ENCODE results near the gene DDX17.
"Not testable (repeated sequence)": the region's sequence is repeated elsewhere in the genome, so short reads cannot be mapped to it uniquely, and the experiment has no call there.

Gene DDX17

DNA sequence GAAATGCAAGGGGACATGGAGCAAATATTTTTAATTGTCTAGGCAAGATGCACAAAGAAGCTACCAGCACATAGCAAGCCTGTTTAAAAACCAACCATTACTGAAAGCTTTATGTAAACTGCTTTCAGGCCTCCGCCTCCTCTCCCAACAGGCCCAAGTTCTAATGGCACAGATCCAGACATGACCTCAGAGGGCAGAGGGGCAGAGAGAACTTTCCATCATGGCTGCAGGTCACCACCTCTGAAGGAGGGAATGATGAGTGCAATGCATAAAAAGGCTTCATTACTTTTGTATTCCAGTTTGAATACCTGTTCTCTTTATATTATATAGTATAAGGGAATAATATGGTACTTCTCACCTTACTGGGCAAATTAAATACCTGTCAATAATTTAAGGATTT is 15.2 kb downstream of the DDX17 start:
- peak; percentile 60 for DNase-seq

DNA sequence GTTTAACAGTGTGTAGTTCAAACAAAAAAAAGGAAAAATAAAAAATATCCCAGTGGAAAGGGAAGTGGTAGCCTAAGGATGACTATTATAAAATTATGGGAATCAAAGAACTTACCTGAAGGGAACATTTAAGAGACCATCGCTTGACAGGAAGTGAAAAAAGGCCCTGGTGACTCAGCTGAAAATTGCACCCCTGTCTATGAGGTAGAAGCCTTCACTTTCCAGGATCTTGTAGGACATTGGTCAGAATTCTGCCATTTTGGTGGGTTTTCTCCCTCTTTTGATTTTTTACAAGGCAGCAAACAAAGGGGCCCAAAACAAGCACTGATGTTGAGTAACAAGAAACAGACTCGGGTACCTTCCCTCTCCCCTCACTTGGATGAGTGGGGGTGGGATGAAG is 15.6 kb downstream of the DDX17 start:
- DNase-seq, result no peak

DNA sequence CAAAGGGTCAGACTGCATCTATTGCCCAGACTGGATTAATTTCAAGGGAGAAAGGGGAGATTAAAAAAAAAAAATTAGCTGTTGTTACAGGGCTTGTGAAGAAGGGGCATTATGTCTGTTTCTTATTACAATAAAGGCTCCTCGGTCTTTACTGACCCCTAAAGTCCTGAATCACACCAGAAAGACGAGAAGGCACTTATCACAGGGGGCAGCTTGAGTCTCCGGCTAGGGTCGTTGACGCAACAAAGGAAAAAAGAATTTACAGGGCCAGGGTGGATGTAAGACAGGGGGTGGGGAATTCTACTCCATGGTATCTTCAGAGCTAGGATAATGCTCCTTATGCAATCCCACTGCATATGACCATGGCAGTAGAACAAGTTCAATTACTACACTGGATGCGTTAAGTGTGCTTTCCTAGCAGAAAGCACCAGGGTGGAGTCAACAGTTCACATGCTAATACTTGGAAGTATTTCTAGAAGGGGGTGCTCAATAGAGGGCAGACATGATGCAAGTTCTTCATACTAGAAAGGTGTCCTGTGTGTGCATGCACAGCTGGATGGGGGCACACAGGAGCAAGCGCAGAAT is 16.5 kb downstream of the DDX17 start:
- DNase-seq, result no peak

DNA sequence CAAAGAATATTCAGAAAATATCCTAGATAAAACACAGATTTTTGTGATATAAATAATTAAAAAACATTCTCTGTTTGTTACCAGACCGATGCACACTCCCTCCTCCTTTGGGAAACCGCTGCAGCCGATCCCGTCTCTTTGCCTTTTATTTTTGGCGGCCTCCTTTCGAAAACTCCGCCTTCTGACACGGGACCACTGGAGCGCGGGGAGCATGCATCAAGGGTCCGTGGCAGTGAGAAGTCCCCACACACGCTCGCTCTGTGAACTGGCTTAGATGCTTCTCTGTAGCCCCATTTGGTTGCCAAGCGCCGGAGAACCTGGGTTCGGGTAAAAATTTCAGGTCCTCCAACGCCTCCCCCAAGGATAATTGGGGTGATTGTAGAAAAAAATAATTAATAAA is 17.0 kb downstream of the DDX17 start:
- no peak for DNase-seq

DNA sequence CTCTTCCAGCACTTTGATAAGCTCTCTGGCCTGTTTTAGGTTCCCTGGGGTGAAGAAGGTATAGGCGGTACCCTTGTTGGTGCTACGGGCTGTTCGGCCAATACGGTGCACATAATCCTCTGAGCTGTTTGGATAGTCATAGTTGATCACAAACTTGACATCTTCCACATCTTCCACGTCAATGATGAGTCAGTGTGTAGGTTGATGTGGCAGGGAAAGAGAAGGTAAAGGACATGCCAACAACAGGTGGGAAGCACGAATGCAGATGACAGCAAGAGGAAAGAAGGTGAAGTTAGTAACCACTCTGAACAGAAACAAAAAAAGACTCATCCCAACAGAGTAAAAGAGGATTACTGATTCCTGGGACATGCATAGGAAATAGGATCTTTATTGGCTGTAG is 18.2 kb downstream of the DDX17 start:
- no peak for DNase-seq

DNA sequence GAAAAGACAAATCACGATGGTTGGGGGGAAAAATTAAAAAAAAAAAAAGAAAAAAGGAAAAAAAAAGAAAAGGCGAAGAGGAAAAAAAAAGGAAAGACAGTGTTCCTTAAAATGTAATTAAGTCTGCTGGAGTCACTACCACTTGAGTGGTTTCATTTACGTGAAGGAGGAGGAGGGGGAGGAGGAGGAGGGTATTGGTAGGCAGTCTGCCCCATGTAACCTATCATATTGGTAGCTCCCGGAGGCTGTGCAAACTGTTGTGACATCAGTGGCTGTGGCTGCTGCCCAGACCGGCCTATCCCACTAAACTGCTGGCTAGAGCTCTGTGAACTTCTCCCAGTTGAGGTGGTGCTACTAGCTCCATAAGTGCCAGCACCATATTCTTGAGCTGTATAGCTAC is 20.3 kb downstream of the DDX17 start:
- DNase-seq, result no peak

DNA sequence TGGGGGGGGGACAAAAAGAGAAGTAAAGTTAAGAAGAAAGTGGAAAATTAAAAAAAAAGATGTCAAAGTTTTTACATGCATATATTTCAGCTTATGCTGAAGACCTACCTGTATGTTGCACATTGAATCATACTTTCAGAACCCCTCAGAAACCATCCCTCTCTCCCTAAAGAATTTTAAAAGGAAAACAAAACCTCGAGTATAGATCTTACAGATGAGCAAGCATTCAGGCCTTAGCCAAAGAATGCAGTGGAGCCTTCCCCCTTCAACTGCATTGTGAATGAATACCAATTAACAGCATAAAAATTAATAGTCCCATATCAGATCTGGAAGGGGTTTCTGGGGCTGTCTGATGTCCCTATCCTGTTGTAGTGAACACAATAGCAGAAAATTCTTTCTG is 21.9 kb downstream of the DDX17 start:
- no peak for DNase-seq

DNA sequence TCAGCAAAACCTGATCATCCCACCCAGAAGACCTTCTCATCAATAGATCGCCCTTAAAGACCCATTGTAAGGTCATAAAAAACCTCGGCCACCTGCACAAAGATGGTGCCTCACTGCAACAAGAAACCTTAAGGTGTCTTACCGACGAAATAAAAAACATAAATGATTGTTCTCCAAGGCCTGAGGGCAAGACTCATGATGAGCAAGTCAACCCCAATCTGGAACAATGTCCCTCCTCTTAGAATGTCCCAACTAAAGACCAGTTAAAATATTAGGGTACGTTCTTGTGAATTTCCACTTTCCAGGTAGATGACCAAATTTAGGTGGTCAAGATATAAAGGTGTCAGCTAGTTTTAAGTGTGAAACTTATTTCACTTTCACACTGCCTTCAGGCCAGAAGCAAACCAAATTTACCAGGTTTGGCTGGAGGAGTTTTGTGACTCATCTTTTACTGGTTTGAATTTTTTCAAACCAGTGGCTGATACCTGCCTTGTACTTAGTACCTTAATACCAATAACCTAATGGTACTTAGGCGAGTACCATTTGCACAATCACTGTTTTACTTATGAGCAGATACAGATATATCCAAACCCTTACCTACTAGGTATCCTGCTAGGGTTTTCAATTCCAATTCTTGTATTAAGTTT is 23.3 kb downstream of the DDX17 start:
- no peak for DNase-seq

DNA sequence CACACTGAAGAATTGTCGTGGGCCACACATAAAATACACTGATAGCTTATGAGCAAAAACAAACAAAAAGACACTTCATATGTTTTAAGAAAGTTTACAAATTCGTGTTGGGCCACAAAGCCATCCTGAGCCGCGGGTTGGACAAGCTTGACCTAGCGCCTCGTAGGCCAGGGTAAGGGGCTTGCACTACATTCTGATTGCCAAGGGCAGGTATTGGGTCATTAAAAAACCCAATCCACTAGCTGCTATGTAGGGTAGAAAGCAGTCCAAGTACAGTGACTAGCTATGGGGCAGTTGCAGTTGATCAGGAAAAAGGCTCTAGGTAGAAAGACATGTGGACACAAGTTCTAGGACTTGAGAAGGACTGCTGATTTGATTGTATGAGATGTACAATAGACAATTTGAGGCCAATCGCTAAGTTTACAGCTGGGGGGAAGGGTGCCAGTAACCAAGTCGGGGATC is 24.2 kb downstream of the DDX17 start:
- no peak for DNase-seq

DNA sequence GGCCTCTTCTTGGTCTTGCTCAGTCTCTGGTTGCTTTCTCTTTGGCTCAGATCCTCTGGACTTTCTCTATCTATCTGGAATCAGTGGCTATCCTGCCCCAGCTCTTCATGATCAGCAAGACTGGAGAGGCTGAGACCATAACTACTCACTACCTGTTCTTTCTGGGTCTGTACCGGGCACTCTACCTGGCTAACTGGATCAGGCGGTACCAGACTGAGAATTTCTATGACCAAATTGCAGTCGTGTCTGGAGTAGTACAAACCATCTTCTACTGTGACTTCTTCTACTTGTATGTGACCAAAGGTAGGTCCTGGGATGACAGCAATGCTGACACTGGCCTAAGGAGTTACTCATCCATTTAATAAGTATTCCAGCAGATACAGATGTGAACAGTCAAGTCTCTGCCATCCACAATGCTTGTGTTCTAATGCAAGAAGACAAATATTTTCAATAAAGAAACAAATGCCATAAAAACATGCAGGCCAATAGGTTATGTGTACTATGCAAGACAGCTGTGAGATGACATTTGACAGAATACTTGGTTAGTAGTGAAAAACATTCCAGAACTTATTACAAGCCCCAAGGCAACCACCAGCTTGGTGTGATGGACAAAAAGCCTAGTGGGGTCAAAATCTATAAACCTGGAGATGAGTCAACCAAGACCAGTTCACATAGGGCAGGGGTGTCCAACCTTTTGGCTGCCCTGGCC is 24.8 kb downstream of the DDX17 start:
- peak; percentile 46 for DNase-seq

DNA sequence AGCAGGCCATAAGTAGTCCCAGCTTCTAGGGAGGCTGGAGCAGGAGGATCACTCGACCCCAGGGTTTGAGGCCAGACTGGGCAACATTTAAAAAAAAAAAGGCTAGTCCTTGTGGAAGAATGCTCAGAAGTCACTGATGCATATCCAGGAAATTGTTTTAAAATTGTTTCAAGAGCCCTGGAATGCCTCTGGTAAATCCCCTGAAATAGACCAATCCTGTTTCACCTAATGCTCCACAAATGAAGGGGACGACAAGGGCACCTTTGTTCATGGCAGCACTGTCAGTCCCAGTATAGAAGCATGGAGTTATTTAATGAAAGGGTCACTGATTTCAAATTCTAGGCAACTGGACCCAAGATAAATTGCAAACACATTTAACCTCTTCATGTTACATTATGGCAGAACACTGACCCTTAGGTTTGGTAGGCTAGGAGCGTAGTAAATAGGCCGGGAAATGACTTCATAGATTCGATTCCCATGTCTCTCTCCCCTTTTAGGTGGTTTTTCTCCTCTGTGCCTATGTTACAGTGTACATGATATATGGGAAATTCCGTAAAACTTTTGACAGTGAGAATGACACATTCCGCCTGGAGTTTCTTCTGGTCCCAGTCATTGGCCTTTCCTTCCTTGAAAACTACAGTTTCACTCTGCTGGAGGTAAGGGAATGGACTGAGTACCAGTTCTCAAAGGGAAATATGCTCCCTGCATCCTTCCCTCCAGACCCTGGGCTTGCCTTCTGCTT is 26.8 kb downstream of the DDX17 start:
- no peak for DNase-seq

DNA sequence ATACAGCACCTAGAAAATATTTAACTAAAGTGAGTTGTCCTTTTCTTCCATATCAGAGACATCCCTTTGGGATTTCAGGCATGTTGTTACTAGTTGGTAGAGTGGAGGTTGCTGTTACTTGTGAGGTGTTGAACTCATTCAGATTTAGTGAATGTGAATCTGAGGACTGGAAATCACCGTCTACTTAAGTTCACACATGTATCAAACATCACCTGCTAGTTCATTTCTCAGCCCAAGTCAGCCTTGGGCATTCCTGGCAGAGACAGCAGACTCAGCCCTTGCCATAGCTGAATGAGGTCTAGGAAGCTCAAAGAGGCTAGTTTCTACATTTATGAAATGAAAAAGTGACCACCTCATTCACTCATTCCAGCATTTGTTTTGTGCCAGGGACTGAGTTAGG is 28.5 kb downstream of the DDX17 start:
- DNase-seq, result no peak

DNA sequence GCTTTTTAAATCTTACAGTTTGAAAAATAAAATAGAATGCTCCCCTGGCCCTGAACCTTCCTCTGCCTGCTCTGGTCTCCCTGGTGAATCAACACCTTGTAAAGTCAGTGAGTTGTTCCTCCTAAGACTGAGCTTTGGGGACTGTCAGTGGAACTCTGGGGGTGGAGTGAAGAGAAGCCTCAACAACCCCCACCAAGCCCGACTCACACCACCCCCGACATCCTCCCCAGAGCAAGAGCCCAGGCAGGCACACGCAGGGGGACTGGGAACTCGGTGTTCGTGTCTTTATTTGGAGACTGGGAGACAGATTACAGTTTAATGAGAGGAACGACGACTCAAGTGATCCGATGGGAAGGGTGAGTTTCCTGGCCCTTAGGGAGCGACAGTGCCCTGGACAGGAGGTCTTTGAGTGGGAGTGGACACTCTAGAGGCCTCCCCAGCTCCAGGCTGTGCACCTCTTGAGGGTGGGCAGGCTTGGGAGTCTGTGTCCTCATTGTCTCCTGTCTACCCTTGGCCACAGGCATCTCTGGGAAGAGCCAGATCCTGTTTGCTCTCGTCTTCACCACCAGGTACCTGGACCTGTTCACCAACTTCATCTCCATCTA is 32.0 kb downstream of the DDX17 start:
- no peak for DNase-seq

DNA sequence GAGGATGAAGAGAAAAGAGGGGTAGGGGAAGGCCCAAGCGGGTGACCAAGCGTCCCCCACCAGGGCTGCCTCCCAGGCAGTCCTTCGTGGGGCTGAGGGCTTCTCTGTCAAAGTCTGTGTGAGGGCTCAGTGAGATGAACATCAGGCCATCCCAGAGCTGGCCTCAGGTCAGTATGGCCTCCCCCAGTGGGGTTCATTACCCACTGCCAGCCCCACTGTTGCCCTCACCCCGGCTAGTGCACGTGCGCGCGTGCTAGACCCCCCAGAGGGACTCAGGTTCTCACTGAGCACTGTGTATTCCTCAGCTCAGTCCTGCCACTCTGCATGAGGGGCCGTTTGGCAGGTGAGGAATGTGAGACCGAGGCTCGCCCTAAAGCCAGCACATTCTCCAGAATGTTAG is 34.9 kb downstream of the DDX17 start:
- no peak for DNase-seq

DNA sequence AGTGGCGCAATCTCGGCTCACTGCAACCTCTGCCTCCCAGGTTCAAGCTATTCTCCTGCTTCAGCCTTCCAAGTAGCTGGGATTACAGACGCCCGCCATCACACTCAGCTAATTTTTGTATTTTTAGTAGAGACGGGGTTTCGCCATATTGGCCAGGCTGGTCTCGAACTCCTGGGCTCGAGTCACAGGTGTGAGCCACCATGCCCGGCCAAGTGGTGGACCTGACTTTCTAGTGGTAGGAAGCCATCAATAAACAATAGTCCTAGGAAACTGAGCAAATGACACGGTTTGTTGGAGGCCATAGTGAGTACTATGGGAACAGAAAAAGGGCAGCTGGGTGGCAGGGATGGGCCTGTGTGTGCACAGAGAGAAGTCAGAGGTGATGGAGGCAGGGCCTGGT is 35.9 kb downstream of the DDX17 start:
- not testable (repeated sequence) for DNase-seq

DNA sequence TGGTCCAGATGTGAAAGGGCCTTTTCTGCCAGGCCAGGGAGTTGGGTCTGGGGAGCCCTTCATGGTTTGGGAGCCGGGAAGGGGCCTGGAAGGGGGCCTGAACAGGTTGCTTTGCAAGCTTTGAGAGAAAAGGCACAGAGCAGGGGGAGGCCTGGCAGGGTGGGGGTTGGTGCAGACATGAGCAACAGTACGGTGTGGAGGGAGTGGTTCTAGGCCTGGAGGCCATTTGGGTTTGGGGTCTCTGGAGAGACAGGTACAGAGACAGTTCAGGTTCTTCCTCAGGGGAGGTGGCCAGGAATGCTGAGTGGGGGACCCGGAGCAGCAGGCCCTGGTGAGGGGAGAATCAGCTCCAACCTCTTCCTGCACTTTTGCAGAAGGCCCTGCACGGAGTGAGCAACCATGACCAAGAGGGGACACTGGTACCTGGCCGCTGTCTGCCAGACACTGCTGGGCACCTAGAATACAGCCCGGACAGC is 36.8 kb downstream of the DDX17 start:
- no peak for DNase-seq

DNA sequence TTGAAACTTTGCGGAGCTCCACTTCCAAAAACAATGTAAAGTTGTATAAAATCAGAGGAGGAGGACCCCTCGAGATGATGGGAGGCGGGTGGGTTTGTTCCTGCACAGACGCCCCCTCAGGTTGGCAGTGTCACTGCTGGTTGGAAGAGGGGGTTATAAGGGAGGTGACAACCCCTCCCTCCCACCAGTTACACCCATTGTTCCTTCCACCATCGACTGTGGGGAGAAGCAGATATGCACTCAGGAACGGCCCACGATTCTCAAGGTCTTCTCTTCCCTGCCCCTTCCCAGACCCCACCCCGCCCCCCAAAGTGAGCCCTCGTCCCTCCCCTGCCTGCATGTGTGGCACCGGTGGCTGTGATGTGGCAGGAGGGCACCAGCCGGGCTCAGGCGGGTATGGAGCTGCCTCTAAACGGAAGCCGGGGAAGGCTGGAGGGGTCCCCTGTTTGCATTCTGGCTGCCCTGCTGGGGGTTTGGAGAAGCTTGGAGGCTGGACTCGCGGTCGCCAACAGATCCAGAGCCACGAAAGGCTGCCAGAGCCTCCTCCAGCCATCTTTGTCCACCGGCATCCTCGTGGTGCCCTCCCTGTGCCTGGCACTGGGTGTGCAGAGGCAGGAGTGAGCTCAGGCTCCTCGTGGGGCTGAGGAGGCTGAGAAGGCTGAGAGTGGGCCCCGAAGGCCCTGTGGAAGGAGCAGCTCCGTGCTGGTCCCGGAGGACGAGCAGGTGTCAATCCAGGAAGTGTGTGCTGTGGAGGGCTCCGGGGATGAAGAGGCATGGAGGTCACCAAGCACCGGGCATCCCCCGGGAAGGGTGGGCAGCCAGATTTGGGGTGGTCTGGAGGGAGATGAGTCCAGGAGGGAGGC is 37.4 kb downstream of the DDX17 start:
- DNase-seq, result peak; percentile 29

DNA sequence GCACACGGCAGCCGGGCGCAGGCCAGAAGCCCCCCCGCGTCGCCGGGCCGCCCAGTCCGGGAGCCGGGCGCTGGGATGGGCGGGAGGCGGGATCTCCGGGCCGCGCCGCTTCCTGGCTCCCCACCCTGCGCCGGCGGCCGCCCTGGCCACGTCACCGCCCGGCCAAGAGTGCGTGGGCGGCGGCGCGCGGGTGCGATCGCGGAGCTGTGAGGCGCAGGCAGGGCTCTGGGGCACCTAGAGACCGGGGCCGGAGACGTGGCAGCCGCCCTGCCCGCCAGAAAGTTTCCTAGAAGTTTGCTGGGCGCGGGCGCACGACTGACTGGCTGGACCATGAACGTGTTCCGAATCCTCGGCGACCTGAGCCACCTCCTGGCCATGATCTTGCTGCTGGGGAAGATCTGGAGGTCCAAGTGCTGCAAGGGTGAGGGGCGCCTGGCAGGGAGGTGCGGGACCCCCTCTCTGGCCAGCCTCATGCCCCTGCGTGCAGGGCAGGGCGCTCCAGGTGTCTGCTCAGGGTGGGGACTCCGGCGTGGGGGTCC is 38.1 kb downstream of the DDX17 start, which contains the start of gene KDELR3:
Gene KDELR3 (plus strand): TSS at position 193 of the 539 bp plus-strand sequence. CDS start 138 bp downstream, at position 331.
- DNase-seq, result peak; percentile 83

DNA sequence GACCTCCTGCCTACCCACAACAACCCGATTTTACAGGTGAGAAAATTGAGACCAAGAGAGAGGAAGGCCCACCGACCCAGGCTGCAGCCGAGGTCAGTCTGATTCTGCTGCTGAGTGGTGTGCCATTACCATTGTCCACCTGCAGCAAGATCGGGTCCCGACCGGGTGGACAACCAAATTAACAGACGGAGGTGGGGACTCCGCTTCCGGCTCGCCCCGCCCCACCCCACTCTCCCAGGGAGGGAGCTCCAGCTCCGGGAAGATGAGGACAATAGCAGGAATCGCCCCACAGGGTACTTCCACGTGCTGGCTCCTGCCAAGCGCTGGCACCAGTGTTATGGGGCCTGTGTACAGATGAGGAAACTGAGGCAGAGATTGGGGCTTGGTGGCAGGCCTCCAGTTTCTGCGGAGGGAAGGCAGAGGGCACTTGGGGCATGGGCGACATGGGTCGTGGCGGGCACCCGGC is 38.6 kb downstream of the DDX17 start:
- no peak for DNase-seq

DNA sequence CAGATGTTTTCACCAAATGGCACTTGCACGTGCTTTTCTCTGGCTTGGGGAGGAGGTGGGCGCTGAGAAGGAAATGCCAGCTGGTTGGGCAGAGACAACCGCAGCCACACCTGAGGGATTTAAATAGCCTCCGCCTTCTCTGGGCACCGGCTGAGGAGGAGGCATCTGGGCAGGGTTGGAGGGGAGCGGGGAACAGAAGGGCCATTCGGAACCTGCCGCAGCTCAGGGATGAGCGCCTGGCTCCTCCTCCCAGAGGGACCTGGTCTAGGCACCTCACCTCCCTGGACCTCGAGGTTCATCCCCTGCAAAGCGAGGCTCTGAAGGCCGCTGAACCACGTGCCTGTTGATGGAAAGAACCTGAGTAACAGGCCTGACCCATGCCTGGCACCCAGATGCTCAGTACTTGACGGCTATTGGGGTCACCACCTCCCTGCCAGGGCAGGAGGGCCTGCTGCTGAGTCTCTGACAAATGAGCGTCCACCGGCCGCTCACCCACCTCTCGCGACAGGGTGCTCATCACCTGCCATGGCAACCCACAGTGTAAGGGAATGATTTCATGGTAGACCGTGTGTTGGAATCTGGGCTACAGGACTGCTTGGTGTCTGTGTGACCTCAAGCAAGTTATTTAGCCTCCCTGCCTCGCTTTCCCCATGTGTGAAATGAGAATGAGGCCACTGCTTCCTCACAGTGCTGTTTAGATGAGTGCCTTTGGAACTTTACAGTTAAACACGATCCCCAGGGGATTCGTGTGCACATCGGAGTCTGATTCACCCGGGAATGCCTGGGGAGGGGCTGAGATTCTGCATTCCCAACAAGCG is 40.2 kb downstream of the DDX17 start:
- no peak for DNase-seq
